ENCODE results near the gene KMT2E. TPM values are rescaled to one million over a fixed set of nuclear protein-coding genes. Genes with fewer than 3 reads are reported as not detected.

Gene KMT2E
- total and polyA plus RNA-seq, 2 experiments from 2014 or later: 78.4 to 131 TPM

- H3K4me1 ChIP-seq (ENCODE audit: low read depth): peaks cover 37% of the 10 kb centered on the region
- H3K36me3 ChIP-seq: no peaks in the 10 kb centered on the region
- H3K9me3 ChIP-seq (ENCODE audit: low read depth): no peaks in the 10 kb centered on the region
- no peaks in the 10 kb centered on the region for H3K27me3 ChIP-seq
- no peak for DNase-seq (ENCODE audit: low read depth in 1 of 2, low spot score in 1 of 2)
- H3K4me3 ChIP-seq: no peak overlapping the region
- H3K27ac ChIP-seq: no peak overlapping the region
- no peak for TF ChIP-seq CTCF (IDR thresholded peaks at IDR 0.05; ENCODE audit: low read depth, low read length)
Observed at GRCh38 chr7:105021352-105021751, 7.3 kb downstream of the KMT2E start.

GRCh38 chr7:105021967-105022366 lies 8.0 kb downstream of the KMT2E start:
- Histone ChIP-seq H3K27ac (no peak overlapping the region), H3K4me1 (ENCODE audit: low read depth) (peaks cover 37% of the 10 kb centered on the region), H3K27me3 (no peaks in the 10 kb centered on the region), H3K36me3 (no peaks in the 10 kb centered on the region), H3K9me3 (ENCODE audit: low read depth) (no peaks in the 10 kb centered on the region), H3K4me3 (no peak overlapping the region)
- DNase-seq (ENCODE audit: low read depth in 1 of 2, low spot score in 1 of 2): no peak
- TF ChIP-seq CTCF (IDR thresholded peaks at IDR 0.05; ENCODE audit: low read depth, low read length): no peak

GRCh38 chr7:105022458-105022857 lies 8.5 kb downstream of the KMT2E start:
- TF ChIP-seq CTCF (IDR thresholded peaks at IDR 0.05; ENCODE audit: low read depth, low read length): no peak
- no peaks in the 10 kb centered on the region for H3K36me3 ChIP-seq
- peaks cover 32% of the 10 kb centered on the region for H3K4me1 ChIP-seq (ENCODE audit: low read depth)
- no peaks in the 10 kb centered on the region for H3K9me3 ChIP-seq (ENCODE audit: low read depth)
- no peak overlapping the region for H3K4me3 ChIP-seq
- no peak overlapping the region for H3K27ac ChIP-seq
- DNase-seq (ENCODE audit: low read depth in 1 of 2, low spot score in 1 of 2): no peak
- no peaks in the 10 kb centered on the region for H3K27me3 ChIP-seq

- peaks cover 16% of the 10 kb centered on the region for H3K4me1 ChIP-seq (ENCODE audit: low read depth)
- H3K9me3 ChIP-seq (ENCODE audit: low read depth): no peaks in the 10 kb centered on the region
- no peak overlapping the region for H3K4me3 ChIP-seq
- no peaks in the 10 kb centered on the region for H3K36me3 ChIP-seq
- peak overlapping the region; percentile 38 for H3K27ac ChIP-seq
- no peak for TF ChIP-seq CTCF (IDR thresholded peaks at IDR 0.05; ENCODE audit: low read depth, low read length)
- H3K27me3 ChIP-seq: no peaks in the 10 kb centered on the region
- DNase-seq (ENCODE audit: low read depth in 1 of 2, low spot score in 1 of 2): peak in 1 of 2 donors; percentile 44
Observed at GRCh38 chr7:105024734-105025133, 10.7 kb downstream of the KMT2E start.

- Histone ChIP-seq H3K4me1 (ENCODE audit: low read depth) (peaks cover 26% of the 10 kb centered on the region), H3K4me3 (no peak overlapping the region), H3K27me3 (no peaks in the 10 kb centered on the region), H3K27ac (no peak overlapping the region), H3K9me3 (ENCODE audit: low read depth) (no peaks in the 10 kb centered on the region), H3K36me3 (no peaks in the 10 kb centered on the region)
- TF ChIP-seq CTCF (IDR thresholded peaks at IDR 0.05; ENCODE audit: low read depth, low read length): no peak
- DNase-seq (ENCODE audit: low read depth in 1 of 2, low spot score in 1 of 2): no peak
Observed at GRCh38 chr7:105026750-105027149, 12.7 kb downstream of the KMT2E start.
